Cardiac septum (tissue), 1 donor: ENCODE results near the gene SH3BGR. TPM values are rescaled to one million over a fixed set of nuclear protein-coding genes. Genes with fewer than 3 reads are reported as not detected.

Source experiments
- microRNA-seq: library from miRNA; unstranded; fragments of <30 nt; microRNA quantifications from one replicate; pipeline ENCODE4 v1.2.0, GENCODE V29; 2020
- total RNA-seq: library from RNA; stranded (reverse); fragmentation: NEBNext Ultra II Directional; extraction: Animal tissue kit (Norgen Biotek cat#: 25700); gene quantifications from one replicate; pipeline ENCODE4 v1.2.1, GENCODE V29; 2021
- donor health status: DM: no; HTN: no; CAD: no.

The SH3BGR gene
- total RNA-seq, 1 donor from 2014 or later: 209 TPM

Small RNA genes within 50 kb of the gene (microRNA-seq; reads per million reads assigned to microRNA genes)
- not detected for gene MIR6508

Other genes starting within 250 kb of the SH3BGR start
- gene BRWD1, start 138.3 kb upstream of the SH3BGR start, total RNA-seq: 38.9 TPM
- gene HMGN1, start 102.9 kb upstream of the SH3BGR start, total RNA-seq: 88.7 TPM
- 1.7 TPM for gene LCA5L, start 6.2 kb upstream of the SH3BGR start, total RNA-seq
- 0.65 TPM for gene B3GALT5, start 161.0 kb downstream of the SH3BGR start, total RNA-seq